Naive thymus-derived CD8-positive, alpha-beta T cell (primary cell): ENCODE results near the gene GALNT2. TPM values are rescaled to one million over a fixed set of nuclear protein-coding genes. Genes with fewer than 3 reads are reported as not detected.
A peak's percentile ranks its signal among the peaks of the same experiment; 100 is the strongest.

Experiments
- ATAC-seq, 2 donors: fragments of 150-1000 bp; cut with Tn5 transposase in 1 of 2; sonication (Bioruptor Pico), chemical (Tn5 transposase) in 1 of 2; 1 replicate in 1 of 2; 2 replicates in 1 of 2; pipeline ENCODE4 v1.10.0; 2021; ENCODE audit warnings: mild to moderate bottlenecking in 2 of 2, moderate library complexity in 2 of 2
- POLR2A ChIA-PET: fragments of 350-600 bp; sonication (Branson Sonifier 250); formaldehyde crosslinking; loops from one replicate; lab custom pipeline; 2021; ENCODE audit warnings: antibody characterized with exemption; lab: Charles Lee
- DNase-seq, 10 donors: peaks; one replicate each; pipeline versions ENCODE4 v3.0.0 to v3.0.0-alpha.2; 2020 to 2022
- H3K27ac Mint-ChIP-seq, 10 donors: one replicate each; pipeline ENCODE4 v1.8.0; 2020 to 2022; ENCODE audit warnings: mild to moderate bottlenecking in 10 of 10, mixed read lengths in 10 of 10, moderate library complexity in 4 of 10, inconsistent platforms in 1 of 10
- H3K27me3 Mint-ChIP-seq, 5 donors: one replicate each; pipeline ENCODE4 v1.8.0; 2021 to 2022; ENCODE audit warnings: mixed read lengths in 5 of 5
- H3K36me3 Mint-ChIP-seq, 3 donors: one replicate each; pipeline ENCODE4 v1.8.0; 2020 to 2022; ENCODE audit warnings: mixed read lengths in 3 of 3, mild to moderate bottlenecking in 2 of 3, inconsistent platforms in 1 of 3
- H3K4me1 Mint-ChIP-seq, 4 donors: one replicate each; pipeline ENCODE4 v1.8.0; 2021 to 2022; ENCODE audit warnings: mixed read lengths in 4 of 4
- H3K4me3 Mint-ChIP-seq, 10 donors: one replicate each; pipeline ENCODE4 v1.8.0; 2020 to 2022; ENCODE audit warnings: mild to moderate bottlenecking in 10 of 10, mixed read lengths in 10 of 10, moderate library complexity in 6 of 10, inconsistent platforms in 1 of 10
- H3K9me3 Mint-ChIP-seq, 9 donors: one replicate each; pipeline ENCODE4 v1.8.0; 2020 to 2022; ENCODE audit warnings: mixed read lengths in 9 of 9, mild to moderate bottlenecking in 3 of 9, inconsistent platforms in 1 of 9, moderate library complexity in 1 of 9
- polyA plus RNA-seq, 3 donors: library from polyadenylated mRNA; unstranded; fragments of 300-500 nt; fragmentation: Illumina TruSeq; gene quantifications; one replicate each; pipeline ENCODE4 v1.2.3, GENCODE V29; 2021
- total RNA-seq, 8 experiments: library from RNA in 2 of 8; stranded (reverse) in 2 of 8; gene quantifications; one replicate each; pipeline ENCODE4 v1.2.3 and lab custom pipeline; 2021 to 2026

GALNT2 gene
- total and polyA plus RNA-seq, 5 experiments from 2014 or later = 10.7 to 22.2 (median 15.3) TPM

GRCh38 chr1:230067871-230068620 lies 1.0 kb downstream of the GALNT2 start:
- Mint-ChIP-seq H3K27ac (peak overlapping the region; percentile 49 to 92 (median 86)), H3K9me3 (no peaks in the 10 kb centered on the region), H3K27me3 (no peaks in the 10 kb centered on the region), H3K36me3 (no peaks in the 10 kb centered on the region), H3K4me3 (peak overlapping the region; percentile 83 to 95 (median 90)), H3K4me1 (peaks cover 24 to 62% (median 48%) of the 10 kb centered on the region in 4 donors)
- peak in 1 of 2 donors; percentile 1 for ATAC-seq
- POLR2A ChIA-PET = no interaction called here
- DNase-seq = peak in 8 of 10 donors; percentile 6 to 33 (median 22)

- no peak for ATAC-seq
- DNase-seq = peak in 2 of 10 donors; percentile 29 to 31
- no peaks in the 10 kb centered on the region for H3K27me3 Mint-ChIP-seq
- peak overlapping the region; percentile 83 to 95 (median 90) for H3K4me3 Mint-ChIP-seq
- POLR2A ChIA-PET = no interaction called here
- H3K9me3 Mint-ChIP-seq = no peaks in the 10 kb centered on the region
- peaks cover 26 to 67% (median 52%) of the 10 kb centered on the region in 4 donors for H3K4me1 Mint-ChIP-seq
- H3K27ac Mint-ChIP-seq = peak overlapping the region; percentile 49 to 92 (median 84)
- no peaks in the 10 kb centered on the region for H3K36me3 Mint-ChIP-seq
These were observed 1.5 kb downstream of the GALNT2 start for GRCh38 chr1:230068621-230068873.

- H3K27me3 Mint-ChIP-seq = no peaks in the 10 kb centered on the region
- H3K27ac Mint-ChIP-seq = peak overlapping the region; percentile 49 to 92 (median 84)
- ATAC-seq = no peak
- H3K36me3 Mint-ChIP-seq = no peaks in the 10 kb centered on the region
- peak in 1 of 10 donors; percentile 17 for DNase-seq
- peak overlapping the region; percentile 83 to 95 (median 90) for H3K4me3 Mint-ChIP-seq
- peaks cover 26 to 67% (median 54%) of the 10 kb centered on the region in 4 donors for H3K4me1 Mint-ChIP-seq
- no peaks in the 10 kb centered on the region for H3K9me3 Mint-ChIP-seq
- POLR2A ChIA-PET = interaction anchor here (0.6 kb wide), 1 partner anchor 209 kb away, joined by 4 read pairs; no protein-coding TSS in a partner anchor
These were observed 2.1 kb downstream of the GALNT2 start for GRCh38 chr1:230068952-230069684.

GRCh38 chr1:230069796-230070195 lies 2.8 kb downstream of the GALNT2 start:
- peaks cover 26 to 67% (median 57%) of the 10 kb centered on the region in 4 donors for H3K4me1 Mint-ChIP-seq
- DNase-seq (no peak), ATAC-seq (no peak)
- POLR2A ChIA-PET = no interaction called here
- no peaks in the 10 kb centered on the region for H3K36me3 Mint-ChIP-seq
- peak overlapping the region in 1 of 10 donors; percentile 83 for H3K4me3 Mint-ChIP-seq
- no peaks in the 10 kb centered on the region for H3K27me3 Mint-ChIP-seq
- H3K27ac Mint-ChIP-seq = no peak overlapping the region
- H3K9me3 Mint-ChIP-seq = no peaks in the 10 kb centered on the region

GRCh38 chr1:230070321-230071208 lies 3.5 kb downstream of the GALNT2 start:
- Mint-ChIP-seq H3K4me3 (no peak overlapping the region), H3K4me1 (peaks cover 29 to 71% (median 60%) of the 10 kb centered on the region in 4 donors), H3K27ac (peak overlapping the region in 2 of 10 donors; percentile 53 to 54), H3K9me3 (no peaks in the 10 kb centered on the region), H3K27me3 (no peaks in the 10 kb centered on the region), H3K36me3 (no peaks in the 10 kb centered on the region)
- no peak for ATAC-seq
- POLR2A ChIA-PET = interaction anchor here (0.6 kb wide), 1 partner anchor 29 kb away, joined by 3 read pairs; no protein-coding TSS in a partner anchor
- no peak for DNase-seq

- Mint-ChIP-seq H3K36me3 (peaks cover 0 to 4% (median 0%) of the 10 kb centered on the region in 3 donors), H3K4me3 (no peak overlapping the region), H3K4me1 (peaks cover 30 to 71% (median 59%) of the 10 kb centered on the region in 4 donors), H3K27ac (peak overlapping the region in 1 of 10 donors; percentile 53), H3K27me3 (no peaks in the 10 kb centered on the region), H3K9me3 (no peaks in the 10 kb centered on the region)
- ATAC-seq (no peak), DNase-seq (no peak)
- POLR2A ChIA-PET = no interaction called here
These were observed 4.3 kb downstream of the GALNT2 start for GRCh38 chr1:230071316-230071715.

- no peak for DNase-seq
- H3K4me3 Mint-ChIP-seq = no peak overlapping the region
- POLR2A ChIA-PET = no interaction called here
These were observed 5.3 kb downstream of the GALNT2 start for GRCh38 chr1:230072296-230072695.

GRCh38 chr1:230072866-230073265 lies 5.8 kb downstream of the GALNT2 start:
- H3K4me3 Mint-ChIP-seq = no peak overlapping the region
- peak overlapping the region in 2 of 10 donors; percentile 33 to 45 for H3K27ac Mint-ChIP-seq
- ATAC-seq (no peak), DNase-seq (no peak)
- H3K9me3 Mint-ChIP-seq = no peaks in the 10 kb centered on the region
- POLR2A ChIA-PET = no interaction called here
- peaks cover 0 to 14% (median 0%) of the 10 kb centered on the region in 3 donors for H3K36me3 Mint-ChIP-seq
- H3K27me3 Mint-ChIP-seq = no peaks in the 10 kb centered on the region
- H3K4me1 Mint-ChIP-seq = peaks cover 39 to 78% (median 68%) of the 10 kb centered on the region in 4 donors

More at GRCh38 chr1:230072296-230072695, 5.3 kb downstream of the GALNT2 start:
- no peaks in the 10 kb centered on the region for H3K9me3 Mint-ChIP-seq
- H3K4me1 Mint-ChIP-seq = peaks cover 39 to 78% (median 67%) of the 10 kb centered on the region in 4 donors
- H3K27me3 Mint-ChIP-seq = no peaks in the 10 kb centered on the region
- peaks cover 0 to 14% (median 0%) of the 10 kb centered on the region in 3 donors for H3K36me3 Mint-ChIP-seq
- H3K27ac Mint-ChIP-seq = peak overlapping the region in 1 of 10 donors; percentile 25
- no peak for ATAC-seq

- Mint-ChIP-seq H3K36me3 (peaks cover 0 to 14% (median 0%) of the 10 kb centered on the region in 3 donors), H3K27ac (peak overlapping the region in 3 of 10 donors; percentile 33 to 60 (median 45)), H3K4me3 (no peak overlapping the region), H3K27me3 (no peaks in the 10 kb centered on the region), H3K9me3 (no peaks in the 10 kb centered on the region), H3K4me1 (peaks cover 39 to 73% (median 64%) of the 10 kb centered on the region in 4 donors)
- POLR2A ChIA-PET = no interaction called here
- ATAC-seq (no peak), DNase-seq (no peak)
These were observed 6.5 kb downstream of the GALNT2 start for GRCh38 chr1:230073371-230074035.

- H3K4me1 Mint-ChIP-seq = peaks cover 33 to 68% (median 56%) of the 10 kb centered on the region in 4 donors
- DNase-seq = no peak
- POLR2A ChIA-PET = no interaction called here
These were observed 7.2 kb downstream of the GALNT2 start for GRCh38 chr1:230074270-230074669.

GRCh38 chr1:230074762-230075161 lies 7.7 kb downstream of the GALNT2 start:
- DNase-seq (no peak), ATAC-seq (no peak)
- H3K4me1 Mint-ChIP-seq = peaks cover 32 to 67% (median 54%) of the 10 kb centered on the region in 4 donors
- no peaks in the 10 kb centered on the region for H3K27me3 Mint-ChIP-seq
- peak overlapping the region in 1 of 10 donors; percentile 5 for H3K27ac Mint-ChIP-seq
- POLR2A ChIA-PET = no interaction called here
- H3K36me3 Mint-ChIP-seq = peaks cover 0 to 14% (median 0%) of the 10 kb centered on the region in 3 donors
- H3K4me3 Mint-ChIP-seq = no peak overlapping the region
- no peaks in the 10 kb centered on the region for H3K9me3 Mint-ChIP-seq

More at GRCh38 chr1:230074270-230074669, 7.2 kb downstream of the GALNT2 start:
- H3K27ac Mint-ChIP-seq = peak overlapping the region in 1 of 10 donors; percentile 48
- H3K4me3 Mint-ChIP-seq = no peak overlapping the region
- ATAC-seq = no peak
- peaks cover 0 to 14% (median 0%) of the 10 kb centered on the region in 3 donors for H3K36me3 Mint-ChIP-seq
- H3K9me3 Mint-ChIP-seq = no peaks in the 10 kb centered on the region
- no peaks in the 10 kb centered on the region for H3K27me3 Mint-ChIP-seq
